DMS53 treated with DMSO at 0.1 percent for 48 hours (cell line): ENCODE data around the gene RNF212B.
"Not testable (repeated sequence)": the region's sequence is repeated elsewhere in the genome, so short reads cannot be mapped to it uniquely, and the experiment has no call there.

Experiments
- DNase-seq: peaks from one replicate; lab custom pipeline; 2025; ENCODE audit not compliant: unreplicated experiment; lab: John Stamatoyannopoulos, UW

Gene RNF212B

DNA sequence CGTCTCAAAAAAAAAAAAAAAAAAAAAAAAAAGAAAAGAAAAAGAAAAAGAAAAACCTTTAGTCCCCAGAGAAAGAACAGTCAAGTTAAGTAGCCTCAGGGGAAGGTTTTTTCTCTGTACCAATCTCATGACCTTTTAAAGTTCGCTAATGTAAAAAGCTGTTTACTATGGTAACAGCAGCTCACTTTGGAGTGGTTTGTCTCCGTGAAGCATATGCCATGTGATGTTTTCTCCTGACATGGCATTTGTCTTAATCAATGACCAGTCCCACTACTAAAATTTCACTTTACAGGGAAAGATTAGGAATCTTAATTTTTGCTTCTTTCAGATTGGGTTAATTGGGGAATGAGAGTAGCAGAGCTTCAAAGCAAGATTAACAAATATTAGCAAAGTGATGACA lies 4.3 kb downstream of the RNF212B start:
- DNase-seq = no peak

DNA sequence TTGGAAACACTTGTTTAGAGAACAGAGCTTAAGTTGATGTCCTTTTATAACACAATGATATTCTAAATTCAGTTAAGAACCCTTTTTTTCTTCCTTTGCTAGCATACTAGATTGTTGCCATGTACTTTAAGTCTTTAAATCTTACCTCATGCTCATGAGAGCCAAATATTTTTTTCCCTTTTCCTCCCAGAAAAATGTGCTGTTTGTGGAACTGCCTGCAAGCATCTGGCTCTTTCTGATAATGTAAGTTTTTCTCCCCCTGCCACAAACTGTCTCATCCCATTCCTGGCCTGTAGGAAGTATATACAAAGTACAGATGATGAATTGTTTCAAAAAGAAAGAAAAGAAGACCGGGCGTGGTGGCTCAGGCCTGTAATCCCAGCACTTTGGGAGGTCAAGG lies 5.3 kb downstream of the RNF212B start:
- DNase-seq = no peak

DNA sequence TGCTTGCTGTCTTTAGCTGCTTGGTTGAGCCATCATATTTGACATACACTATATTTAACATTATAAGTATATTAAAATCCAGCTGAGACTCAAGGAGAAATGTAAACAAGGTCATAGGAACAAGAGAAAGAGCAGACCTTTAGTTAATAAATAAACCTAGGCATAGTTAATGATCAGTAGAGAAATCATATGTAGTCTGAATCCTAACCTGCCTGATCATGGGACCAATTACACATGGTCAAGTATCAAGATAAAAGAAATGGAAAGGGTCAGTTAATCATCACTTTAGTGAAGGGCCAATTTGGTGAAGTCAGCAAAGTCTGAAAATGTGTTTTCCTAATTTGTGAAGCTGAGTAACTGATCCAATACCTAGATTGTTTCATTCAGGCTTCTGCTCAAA lies 7.5 kb downstream of the RNF212B start:
- DNase-seq = no peak

DNA sequence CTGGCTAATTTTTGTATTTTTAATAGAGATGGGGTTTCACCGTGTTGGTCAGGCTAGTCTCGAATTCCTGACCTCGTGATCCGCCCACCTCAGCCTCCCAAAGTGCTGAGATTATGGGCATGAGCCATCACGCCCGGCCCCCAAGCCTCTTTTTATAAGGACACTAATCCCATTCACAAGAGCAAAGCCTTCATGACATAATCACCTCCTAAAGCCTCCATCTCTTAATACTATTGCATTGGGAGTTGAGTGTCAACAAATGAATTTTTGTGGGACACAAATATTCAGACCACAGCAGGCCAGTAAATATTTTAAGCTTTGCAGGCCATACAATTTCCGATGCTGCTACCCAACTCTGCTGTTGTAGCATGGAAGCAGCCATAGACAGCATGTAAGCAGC lies 10.9 kb downstream of the RNF212B start:
- DNase-seq = no peak

DNA sequence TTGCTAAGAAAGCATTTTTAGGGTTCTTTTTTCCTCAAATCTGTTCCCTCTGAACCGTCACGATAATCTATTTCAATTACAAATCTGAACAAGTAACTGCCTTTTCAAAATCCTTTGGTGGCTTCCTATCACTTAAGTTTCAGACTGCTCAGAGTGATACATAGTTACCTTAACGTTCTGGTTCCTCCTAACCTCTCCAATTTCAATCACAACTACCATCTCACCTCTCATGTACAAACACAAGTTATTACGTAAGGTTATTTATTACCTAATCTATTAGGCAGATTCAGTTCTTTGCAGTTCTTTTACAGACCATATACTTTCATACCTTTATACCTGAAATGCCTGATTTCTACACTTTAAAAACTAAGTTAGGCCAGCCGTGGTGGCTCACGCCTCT lies 12.1 kb downstream of the RNF212B start:
- no peak for DNase-seq

DNA sequence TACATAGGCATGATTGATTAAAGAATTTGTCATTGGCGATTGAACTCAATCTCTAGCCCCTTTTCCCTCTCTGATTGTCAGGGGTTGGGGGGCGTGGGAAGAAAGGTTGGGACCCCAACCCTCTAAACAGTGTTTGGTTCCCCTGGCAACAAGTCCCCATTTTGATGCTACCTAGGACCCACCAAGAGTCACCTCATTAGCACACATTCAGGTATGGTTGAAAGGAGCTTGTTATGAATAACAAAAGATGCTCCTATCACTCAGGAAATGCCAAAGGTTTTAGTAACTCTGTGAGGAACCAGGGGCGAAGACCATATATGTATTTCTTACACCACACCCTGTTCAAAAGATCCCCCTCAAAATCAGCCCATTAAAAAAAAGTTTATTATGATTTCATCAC lies 14.3 kb downstream of the RNF212B start:
- DNase-seq = no peak

DNA sequence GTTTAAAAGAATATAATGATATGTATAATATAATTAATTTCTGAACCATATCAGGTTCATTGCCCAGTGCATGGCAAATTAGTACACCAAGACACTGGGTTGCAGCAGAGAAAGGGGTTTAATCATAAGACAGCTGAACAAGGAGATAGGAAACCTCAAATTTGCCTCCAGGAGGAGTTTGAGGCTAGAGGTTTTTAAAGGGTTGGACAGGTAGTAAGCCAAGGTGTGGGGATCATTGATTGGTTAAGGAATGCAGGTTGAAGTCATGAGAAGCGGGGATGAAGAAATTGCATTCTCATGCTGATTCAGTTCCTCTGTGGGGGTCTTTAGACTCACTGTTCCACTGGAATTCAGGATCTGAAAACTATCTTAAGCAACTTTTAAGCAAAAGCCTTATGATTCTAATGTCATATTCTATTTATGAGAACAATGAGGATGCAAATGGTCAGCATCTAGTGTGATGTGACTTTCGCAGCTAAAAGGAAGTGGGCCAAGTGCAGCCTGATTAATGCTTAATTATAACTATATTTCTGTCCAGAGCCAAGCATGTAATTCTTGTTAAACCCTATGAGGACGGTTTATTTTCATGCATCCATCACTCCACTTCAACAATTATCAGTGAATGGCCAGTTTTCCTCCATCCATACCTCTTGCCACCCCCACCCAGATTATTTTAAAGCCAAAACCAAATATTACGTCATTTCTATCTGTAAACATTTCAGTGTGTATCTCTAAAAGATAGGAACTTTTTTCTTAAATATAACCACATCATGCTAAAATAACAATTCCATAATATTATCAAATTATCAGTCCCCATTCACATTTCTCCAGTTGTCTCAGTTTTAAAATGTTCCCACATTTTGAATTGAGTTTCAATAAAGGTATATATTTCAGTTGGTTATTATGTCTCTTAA lies 14.9 kb downstream of the RNF212B start:
- DNase-seq = no peak

DNA sequence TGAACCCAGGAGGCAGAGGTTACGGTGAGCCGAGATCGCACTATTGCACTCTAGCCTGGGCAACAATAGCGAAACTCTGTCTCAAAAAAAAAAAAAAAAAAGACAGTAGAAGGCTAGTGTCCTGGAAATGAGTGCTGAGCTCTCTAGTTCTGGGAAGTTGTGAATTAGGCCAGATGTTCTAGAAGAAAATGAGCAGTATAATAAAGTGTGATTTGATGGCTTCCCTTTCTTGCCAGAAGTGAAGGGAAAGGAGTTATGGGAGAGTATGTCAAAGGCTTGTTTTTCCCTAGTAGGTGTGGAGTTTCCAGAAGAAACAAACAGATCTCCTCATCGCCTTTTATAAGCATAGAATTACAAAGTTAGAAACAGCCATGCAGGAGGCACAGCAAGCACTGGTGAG lies 20.5 kb downstream of the RNF212B start:
- DNase-seq = no peak

DNA sequence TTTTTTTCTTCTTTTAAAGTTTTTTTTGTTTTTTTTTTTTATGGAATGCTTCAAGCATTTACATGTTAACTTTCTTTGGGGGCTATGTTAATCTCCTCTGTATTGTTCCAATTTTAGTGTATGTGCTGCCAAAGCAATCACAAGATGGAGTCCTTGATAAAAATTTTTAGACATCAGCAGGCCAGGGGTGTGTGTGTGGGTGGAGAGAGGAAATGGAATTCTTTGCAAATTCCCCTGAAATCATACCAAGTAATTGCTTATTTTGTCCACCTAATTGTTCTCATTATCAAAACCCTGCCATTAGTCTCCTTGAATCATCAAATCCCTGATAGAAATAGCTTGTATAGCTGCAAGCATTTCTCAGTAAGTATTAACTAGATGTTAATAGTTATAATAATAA lies 21.7 kb downstream of the RNF212B start:
- no peak for DNase-seq

DNA sequence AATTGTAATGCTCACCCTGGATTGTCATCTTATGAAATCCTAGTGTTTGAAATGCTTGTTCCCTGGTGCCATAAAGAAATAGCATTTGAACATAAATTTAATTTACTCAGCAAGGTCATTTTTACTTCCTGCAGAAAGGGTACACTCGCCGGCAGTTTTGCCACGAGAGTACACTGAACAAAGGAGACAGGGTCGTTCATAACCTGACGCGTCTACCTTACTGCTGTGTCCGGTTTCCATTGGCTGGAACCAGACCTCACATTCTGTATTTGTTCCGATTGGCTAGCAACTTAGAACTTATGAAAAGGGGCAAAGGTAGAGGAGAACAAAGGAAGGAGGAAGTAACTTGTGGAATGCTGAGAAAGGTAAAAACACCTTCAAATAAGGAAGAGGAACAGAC lies 23.1 kb downstream of the RNF212B start:
- DNase-seq = not testable (repeated sequence)

DNA sequence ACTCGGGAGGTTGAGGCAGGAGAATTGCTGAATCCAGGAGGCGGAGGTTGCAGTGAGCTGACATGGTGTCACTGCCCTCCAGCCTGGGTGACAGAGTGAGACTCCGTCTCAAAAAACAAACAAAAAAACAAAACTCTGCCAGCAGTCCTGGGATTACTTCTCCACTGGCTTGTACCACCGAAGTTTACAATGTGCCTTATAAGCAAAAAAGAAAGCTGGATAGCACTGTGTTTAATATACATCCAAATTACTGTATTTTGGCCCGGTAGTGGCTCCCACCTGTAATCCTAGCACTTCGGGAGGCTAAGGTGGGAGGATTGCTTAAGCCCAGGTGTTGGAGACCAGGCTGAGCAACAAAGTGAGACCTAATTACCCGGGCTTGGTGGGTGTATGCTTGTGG lies 31.5 kb downstream of the RNF212B start:
- no peak for DNase-seq

DNA sequence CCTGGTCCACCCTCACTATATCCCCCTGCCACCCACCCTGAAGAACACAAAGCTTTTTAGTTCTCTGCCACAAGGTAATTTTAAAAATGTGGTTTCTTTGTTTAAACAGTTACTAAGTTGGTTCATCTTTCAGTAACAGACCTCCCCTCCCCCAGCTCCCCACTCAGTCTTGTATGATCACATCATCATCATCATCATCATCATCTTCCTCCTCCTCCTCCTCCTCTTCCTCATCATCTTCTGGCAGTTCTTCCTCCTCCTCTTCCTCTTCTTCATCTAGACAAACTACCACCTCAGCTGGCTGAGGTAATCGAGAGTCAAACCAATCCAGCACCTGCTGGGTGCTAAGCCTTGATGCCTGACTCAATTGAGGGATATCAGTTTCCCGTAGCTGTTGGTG lies 37.7 kb downstream of the RNF212B start:
- no peak for DNase-seq

DNA sequence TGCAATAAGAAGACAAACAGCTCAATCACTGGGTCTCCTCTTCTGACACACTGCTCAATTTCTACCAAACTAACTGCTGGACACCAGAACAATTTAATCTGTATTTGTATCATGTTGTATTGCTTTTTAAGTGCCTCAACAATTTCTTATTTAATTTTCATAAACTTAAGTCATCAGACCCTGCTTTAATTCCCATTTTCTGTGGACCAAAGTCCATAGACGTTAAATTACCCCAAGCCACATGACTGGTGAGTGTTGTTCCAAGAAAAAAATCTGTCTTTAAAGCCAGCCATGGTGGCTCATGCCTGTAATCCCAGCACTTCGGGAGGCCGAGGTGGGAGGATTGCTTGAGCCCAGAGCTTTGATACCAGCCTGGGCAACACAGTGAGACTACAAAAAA lies 39.5 kb downstream of the RNF212B start:
- no peak for DNase-seq

DNA sequence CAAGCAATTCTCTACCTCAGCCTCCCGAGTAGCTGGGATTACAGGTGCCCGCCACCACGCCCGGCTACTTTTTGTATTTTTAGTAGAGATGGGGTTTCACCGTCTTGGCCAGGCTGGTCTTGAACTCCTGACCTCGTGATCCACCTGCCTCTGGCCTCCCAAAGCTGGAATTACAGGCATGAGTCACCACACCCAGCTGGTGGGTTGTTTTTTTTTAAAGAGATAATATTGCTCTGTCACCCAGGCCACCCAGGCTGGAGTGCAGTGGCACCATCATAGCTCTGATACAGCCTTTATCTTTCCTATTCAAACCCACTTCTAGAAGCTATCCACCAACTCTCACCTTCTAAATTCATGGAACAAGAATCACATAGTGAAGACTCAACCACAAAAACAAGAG lies 40.2 kb downstream of the RNF212B start:
- not testable (repeated sequence) for DNase-seq

DNA sequence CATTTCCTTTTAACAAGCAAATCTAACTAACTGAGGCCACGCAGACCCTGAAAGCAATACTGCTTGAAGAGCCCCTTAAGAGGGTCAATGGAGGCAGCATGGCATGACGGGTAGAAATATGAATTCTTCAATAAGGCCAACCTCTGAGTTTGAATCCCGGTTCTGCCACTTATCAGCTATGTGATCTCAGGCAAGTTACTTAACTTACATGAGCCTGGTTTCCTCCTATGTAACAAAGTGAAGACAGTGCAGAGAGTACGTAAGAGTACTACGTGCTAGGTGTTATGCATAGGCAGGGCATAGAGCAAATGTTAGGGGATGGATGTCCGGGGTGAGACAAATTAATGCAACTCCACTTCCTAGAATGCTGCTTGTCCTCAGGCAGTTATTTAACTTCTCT lies 43.5 kb downstream of the RNF212B start:
- no peak for DNase-seq

DNA sequence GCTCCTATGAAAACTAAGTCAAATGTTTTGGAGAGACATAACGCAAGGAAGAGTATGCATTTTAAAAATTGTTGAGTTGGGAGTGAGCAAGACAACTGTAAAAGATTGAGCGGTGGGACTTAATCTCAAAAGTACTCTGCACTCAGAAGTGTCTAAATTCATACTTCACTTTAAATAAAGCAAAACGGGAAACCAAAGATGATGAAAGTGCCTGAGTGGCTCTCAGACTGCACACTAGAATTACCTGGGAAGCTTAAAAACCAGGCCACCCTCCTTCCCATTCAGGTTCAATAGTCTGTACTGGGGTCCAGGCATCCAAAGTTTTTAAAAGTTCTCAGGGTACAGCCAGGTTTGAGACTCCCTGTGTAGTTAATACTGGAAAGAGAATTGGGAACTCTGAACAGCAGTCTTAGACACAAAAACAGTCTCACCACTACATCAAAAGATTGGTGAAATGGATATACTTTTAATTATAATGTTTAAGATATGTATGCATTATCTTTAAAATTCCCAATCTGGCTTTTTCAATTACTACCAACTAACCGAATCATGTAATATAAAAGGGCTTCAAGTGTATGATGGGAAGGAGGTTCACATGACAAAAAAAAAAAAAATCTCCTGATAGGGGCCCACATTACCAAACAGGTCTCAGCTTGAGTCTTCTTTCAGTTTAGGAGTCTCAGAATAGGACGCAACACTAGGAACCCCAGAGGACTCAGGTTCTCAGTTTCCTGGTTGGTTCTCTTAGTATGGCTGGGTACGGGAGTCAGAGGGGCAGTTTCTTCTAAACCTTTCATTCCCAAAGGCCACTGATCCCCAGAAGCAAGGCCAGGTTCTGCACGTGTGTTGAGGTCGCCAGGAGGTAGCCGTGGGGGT lies 47.2 kb downstream of the RNF212B start:
- no peak for DNase-seq

DNA sequence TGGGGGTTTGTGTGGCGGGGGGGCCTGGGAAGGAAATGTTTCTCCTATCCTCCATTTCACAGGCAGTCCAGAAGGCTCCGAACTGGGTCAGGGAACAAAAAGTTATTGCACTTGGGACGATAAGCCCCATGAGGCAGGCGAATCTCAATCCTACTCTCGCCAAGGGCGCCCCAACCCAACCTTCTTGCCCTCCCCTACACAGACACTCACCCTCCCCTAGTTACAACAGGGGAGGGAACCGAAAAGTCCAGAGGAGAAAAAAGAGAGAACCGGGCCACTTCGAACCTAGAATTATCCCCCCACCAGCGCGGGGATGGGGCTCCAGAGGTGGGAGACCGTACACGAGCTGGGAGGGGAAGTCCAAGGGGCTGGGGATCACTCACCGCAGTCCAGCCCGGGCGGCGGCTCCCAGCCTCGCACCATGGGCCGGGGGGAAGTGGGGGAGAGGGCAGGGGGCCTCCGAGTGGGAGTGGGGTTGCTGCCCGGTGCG lies 47.8 kb downstream of the RNF212B start:
- no peak for DNase-seq

DNA sequence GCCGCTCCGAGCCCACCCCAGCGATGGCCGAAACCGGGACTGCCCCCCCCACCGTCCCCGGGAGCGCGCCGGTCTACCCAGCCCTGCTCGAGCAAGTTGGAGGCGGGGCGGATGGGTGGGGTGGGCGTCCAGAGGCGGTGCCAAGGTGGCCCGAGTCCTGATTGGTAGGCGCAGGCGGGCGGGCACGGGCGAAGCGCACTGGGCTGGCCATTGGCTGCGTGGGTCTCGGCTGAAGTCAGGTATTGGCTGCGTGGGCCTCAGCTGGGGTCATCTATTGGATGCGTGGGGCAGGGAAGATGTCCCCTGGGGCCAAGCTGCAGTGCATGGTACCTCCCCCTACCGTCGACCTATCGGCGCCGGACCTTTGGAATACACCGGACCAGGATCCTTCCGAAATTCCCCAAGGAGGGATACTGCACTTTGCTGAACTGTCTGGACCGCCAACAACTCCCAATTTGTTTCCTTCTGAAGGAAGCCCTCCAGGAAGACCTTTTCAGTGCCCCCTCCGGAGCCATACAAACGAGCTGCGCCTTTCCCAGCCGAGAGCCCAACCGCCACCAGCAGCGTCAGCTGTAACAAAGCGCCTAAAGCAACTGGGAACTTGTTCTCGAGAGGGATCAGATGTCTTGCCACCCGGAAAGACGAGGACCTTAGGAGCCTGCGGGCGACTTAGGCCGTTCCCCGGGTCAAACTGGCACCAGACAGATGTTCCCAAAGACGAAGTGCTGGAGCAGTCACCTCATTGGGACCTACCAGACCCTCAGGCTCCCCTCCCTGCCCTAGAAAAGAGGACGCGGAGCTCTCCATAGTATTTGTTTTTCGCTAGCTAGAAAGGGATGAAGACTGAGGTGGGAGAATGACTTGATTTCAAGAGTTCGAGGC lies 48.5 kb downstream of the RNF212B start, which contains the start of gene HOMEZ:
Gene HOMEZ, minus strand, starts transcription at position 113 of the 882 bp plus-strand sequence. CDS start 180 bp downstream, outside the sequence.
- peak; percentile 92 for DNase-seq

DNA sequence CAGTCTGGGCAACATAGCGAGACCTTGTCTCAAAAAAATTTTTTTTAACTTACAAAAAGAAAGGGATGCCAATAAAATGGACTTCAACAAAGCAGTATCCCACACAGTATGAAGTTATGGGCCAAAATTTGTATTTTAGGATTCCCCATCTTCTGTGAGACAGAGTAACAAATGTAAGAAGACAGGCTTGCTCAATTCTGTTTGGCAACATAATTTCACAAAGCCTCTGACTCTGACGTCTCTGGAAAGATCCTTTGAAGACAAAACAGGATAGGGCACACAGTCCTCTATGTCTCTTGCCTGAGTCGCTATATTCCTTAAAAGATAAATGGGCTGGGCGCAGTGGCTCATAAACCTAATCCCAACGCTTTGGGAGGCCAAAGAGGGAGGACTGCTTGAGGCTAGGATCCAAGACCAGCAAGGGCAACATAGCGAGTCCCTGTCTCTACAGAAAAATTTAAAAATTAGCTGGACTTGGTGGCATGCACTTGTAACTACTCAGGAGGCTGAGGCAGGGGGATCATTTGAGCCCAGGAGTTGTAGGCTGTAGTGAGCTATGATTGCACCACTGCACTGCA lies 49.3 kb downstream of the RNF212B start:
- no peak for DNase-seq
